HFF-Myc (cell line): Measurements from ENCODE around the gene PRDM16.
A peak's percentile ranks its signal among the peaks of the same experiment; 100 is the strongest.

Experiments
- DNase-seq: peaks from one replicate; pipeline ENCODE4 v3.0.0-alpha.2; 2011; ENCODE audit warnings: low read depth; ENCODE audit errors: extremely low read depth
- H3K4me3 ChIP-seq: replicated peaks from 2 replicates; pipeline ENCODE4 v1.5.1; 2011; ENCODE audit warnings: low read depth, mild to moderate bottlenecking, control low read depth, low read length
- CTCF ChIP-seq: IDR thresholded peaks from 2 replicates; pipeline ENCODE4 v1.5.1; 2012; ENCODE audit warnings: mild to moderate bottlenecking, low read depth, low read length, control low read depth; ENCODE audit errors: missing control alignments

The PRDM16 gene

GRCh38 chr1:3349161-3349967 lies 280.4 kb downstream of the PRDM16 start:
- DNase-seq, result no peak
- H3K4me3 ChIP-seq, result no peak overlapping the region
- peak; percentile 12 for TF ChIP-seq CTCF

GRCh38 chr1:3349968-3350299 lies 280.9 kb downstream of the PRDM16 start:
- no peak for DNase-seq
- H3K4me3 ChIP-seq, result no peak overlapping the region
- TF ChIP-seq CTCF, result no peak

- no peak overlapping the region for H3K4me3 ChIP-seq
- TF ChIP-seq CTCF, result no peak
- no peak for DNase-seq
Observed at GRCh38 chr1:3350506-3351261, 281.7 kb downstream of the PRDM16 start.

- H3K4me3 ChIP-seq, result no peak overlapping the region
- DNase-seq, result no peak
- no peak for TF ChIP-seq CTCF
Observed at GRCh38 chr1:3351449-3352298, 282.7 kb downstream of the PRDM16 start.

GRCh38 chr1:3352299-3352951 lies 283.4 kb downstream of the PRDM16 start:
- H3K4me3 ChIP-seq, result no peak overlapping the region
- TF ChIP-seq CTCF, result no peak
- DNase-seq, result no peak

GRCh38 chr1:3352952-3353331 lies 283.9 kb downstream of the PRDM16 start:
- no peak overlapping the region for H3K4me3 ChIP-seq
- DNase-seq, result no peak
- no peak for TF ChIP-seq CTCF
